GM12872 (cell line): Measurements from ENCODE around the gene GNAI3.

Experiments
- TF ChIP-seq, protein P1 (sequence below): IDR thresholded peaks from 3 replicates; pipeline ENCODE4 v1.5.1; 2011; ENCODE audit warnings: low read depth, mild to moderate bottlenecking, low read length, moderate library complexity; ENCODE audit not compliant: insufficient read depth

GNAI3 gene

DNA sequence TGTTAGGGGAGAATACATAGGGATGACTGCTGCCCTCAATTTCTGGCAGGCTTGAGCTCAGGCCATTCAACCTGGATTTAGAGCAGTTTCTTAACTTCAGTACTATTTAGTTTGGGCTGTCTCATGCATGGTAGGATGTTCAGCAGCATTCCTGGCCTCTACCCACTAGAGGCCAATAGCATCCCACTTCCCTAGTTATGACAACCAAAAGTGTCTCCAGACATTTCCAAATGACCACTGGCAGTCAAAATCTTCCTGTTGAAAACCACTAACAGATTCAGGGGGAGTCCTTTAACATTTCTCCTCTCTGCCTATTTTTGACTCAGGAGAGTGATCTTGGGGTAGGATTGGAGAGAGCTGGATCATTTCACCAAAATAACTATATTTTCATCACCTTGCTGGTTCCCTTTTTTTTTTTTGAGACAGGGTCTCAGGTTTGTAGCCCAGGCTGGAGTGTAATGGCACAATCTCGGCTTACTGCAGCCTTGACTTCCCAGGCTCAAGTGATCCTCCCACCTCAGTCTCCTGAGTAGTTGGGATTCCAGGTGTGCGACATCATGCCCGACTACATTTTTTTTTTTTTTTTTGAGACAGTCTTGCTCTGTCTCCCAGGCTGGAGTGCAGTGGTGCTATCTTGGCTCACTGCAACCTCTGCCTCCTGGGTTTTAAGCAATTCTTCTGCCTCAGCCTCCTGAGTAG lies 62.3 kb downstream of the GNAI3 start:
- TF ChIP-seq, protein P1, sequence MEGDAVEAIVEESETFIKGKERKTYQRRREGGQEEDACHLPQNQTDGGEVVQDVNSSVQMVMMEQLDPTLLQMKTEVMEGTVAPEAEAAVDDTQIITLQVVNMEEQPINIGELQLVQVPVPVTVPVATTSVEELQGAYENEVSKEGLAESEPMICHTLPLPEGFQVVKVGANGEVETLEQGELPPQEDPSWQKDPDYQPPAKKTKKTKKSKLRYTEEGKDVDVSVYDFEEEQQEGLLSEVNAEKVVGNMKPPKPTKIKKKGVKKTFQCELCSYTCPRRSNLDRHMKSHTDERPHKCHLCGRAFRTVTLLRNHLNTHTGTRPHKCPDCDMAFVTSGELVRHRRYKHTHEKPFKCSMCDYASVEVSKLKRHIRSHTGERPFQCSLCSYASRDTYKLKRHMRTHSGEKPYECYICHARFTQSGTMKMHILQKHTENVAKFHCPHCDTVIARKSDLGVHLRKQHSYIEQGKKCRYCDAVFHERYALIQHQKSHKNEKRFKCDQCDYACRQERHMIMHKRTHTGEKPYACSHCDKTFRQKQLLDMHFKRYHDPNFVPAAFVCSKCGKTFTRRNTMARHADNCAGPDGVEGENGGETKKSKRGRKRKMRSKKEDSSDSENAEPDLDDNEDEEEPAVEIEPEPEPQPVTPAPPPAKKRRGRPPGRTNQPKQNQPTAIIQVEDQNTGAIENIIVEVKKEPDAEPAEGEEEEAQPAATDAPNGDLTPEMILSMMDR: no peak

DNA sequence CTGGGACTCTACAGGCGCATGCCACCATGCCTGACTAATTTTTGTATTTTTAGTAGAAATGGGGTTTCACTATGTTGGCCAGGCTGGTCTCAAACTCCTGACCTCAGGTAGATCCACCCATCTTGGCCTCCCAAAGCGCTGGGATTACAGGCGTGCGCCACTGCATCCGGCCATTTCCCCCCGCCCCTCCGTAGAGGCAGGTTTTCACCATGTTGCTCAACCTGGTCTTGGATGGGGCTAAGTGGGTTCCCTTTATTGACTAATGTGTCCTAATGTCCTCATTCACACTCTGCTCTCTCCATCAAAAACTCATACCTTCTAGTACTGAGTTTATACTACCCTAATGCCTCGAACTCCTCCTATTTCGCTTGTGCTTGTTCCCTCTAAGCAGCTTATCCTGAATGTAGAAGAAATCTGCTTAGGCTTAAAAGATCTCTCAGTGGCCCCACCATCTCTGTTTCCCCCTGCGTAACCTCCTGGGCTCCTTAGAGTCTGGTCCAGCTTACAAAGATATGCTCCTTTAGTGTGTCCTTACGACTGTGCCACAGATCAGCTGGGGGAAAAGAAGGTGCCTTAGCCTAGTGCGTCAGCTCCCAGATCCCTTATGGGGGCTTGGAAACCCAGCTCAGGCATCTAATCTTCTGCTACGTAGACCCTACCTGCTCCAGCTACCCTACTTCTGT lies 63.0 kb downstream of the GNAI3 start:
- TF ChIP-seq, protein P1: no peak

DNA sequence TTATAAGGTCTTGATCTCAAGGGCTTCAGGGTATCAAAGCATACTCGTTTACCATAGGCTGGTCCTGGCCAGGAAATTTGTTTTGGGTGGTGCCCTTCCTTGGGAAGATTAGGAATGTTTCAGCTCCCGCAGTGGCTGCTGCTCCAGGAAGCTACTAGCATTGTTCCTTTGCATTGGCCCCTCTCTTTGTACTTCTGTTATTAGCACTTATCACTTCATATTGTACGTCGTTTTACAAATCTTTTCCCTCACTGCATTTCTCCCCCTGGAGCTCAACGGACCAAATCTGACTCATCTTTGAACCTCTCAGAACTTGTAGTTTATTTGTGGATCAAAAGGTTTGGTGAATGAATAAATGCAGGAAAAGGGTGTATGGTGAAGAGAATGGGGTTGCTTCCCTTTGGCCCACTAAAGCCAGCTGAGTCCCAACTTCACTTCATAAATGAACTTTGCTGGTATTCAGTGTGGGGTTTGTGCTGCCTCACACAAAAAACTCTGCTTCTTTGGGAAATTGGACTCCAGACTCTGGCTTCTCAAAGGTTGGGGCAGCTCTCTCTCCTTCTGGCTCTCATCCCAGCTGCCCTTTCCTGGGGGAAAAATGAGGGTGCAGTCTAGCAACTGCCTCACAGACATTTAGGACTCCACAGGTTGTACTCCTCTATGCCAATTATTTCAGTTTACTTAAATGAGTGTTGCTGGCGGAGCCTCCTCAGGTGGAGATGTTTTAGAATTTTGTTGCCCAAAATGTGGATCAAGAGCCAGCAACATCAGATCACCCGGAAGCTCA lies 65.1 kb downstream of the GNAI3 start:
- TF ChIP-seq, protein P1: no peak

DNA sequence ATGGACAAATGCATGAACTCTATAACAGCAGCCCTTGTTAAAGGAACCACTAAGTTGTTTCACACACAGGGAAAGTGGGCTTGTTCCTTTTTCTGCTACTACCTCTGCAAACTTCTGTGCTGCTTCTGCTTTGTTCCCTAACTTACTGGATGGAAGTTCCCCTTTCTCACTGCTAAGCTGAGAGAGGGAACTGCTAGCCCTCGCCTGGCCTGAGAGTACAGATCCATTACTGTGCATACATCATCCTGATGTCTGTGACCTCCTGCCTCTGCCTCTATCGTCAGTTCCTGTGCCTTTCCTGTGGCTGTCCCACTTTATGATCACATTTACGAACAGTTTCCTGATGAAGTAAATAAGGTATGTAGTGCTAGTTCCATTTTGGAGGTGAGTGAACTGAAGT lies 67.5 kb downstream of the GNAI3 start:
- TF ChIP-seq, protein P1: no peak

DNA sequence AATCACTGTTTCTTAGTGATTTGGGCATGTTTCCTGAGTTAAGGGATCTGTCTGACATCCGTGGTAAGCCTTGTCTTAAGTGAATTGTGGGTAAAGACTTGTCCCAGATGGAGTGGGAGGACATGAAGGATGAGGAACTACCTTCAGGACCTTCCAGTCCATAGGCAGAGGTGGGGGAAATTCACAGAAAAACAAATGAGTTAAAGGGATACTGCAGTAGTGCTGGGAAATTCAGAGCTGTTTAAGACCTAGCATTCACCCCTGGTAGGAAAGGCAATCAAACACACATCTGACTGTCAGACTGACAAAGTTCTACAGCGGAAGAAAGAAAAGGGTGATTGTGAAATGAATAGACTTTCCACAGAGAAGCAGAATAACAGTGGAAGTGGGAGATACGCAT lies 68.0 kb downstream of the GNAI3 start:
- TF ChIP-seq, protein P1: no peak

DNA sequence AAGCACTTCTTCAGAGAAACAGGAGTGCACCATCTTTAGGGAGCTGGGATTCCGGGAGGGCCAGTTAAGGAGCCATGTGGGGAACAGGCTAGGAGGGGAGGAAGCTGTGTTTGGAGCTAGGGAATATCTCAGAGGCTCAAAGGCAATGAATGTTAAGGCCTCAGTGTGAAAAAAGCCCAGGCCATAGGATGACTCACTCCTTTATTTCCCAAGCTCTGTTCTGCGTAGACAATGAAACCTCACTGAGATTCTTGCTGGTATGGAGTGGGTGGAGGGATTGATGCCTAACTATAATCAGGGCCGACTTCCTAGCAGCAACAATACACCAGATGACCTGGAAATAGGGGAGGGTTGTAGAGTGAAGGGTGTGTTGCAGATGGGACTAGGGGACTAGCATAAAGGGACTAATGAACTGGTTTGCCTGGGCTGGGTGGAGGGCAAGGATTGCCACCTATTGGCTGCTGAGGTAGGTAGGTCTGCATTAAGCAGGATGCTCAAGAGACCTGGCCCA lies 68.9 kb downstream of the GNAI3 start:
- TF ChIP-seq, protein P1: no peak
